Measurements from ENCODE around the gene NELL1.

Gene NELL1

DNA sequence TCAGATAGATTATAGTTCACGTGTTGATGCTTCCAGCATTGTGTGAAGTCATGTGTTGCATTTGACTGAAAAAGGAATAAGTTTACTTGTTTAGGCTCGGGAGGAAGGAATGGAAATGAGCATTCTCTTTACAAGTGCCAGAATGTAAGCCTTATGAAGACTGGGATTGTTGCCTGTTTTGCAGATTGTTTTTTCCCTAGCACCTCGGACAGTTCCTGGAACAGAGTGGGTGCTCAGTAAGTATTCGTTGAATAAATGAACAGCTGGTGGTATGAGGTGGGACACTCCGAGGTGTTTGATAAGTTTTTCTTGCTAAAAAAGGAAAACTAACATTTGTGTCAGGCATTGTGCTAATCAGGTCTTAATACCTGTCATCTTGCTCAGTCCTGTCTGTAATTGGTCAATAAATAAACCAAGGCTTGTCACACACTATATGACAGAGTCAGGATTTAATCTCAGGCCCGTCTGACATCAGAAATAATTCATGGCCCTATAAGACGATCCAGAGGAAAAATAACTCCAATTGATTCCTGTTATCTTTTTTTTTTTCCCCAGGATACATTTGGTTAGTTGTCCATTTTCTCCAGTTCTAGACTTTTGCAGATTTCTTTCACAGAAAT lies 304.7 kb downstream of the NELL1 start:
- no peak for DNase-seq (ENCODE audit: low read depth)

GRCh38 chr11:20980736-20981135 lies 311.4 kb downstream of the NELL1 start:
- DNase-seq (ENCODE audit: low read depth) = no peak

GRCh38 chr11:20990447-20990846 lies 321.1 kb downstream of the NELL1 start:
- no peak for DNase-seq (ENCODE audit: low read depth)

DNA sequence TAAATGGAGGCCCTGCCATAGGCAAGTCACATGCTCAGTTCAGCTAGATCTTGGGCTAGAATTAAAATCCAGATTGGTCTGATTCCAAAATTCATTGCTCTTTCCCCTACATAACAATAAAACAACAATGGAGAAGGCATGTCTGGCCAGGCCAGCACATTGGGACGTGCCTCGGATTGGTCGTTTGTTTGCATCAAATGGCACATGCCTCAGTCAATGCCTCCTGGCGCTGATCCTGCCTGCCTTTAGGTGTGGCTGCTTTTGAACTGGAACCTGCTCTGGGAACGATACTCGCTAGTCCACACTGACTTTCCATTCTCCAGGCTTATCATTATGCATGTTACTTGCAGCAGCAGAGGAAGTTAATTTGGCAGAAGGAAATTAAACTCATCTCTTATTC lies 322.1 kb downstream of the NELL1 start:
- no peak for DNase-seq (ENCODE audit: low read depth)

DNA sequence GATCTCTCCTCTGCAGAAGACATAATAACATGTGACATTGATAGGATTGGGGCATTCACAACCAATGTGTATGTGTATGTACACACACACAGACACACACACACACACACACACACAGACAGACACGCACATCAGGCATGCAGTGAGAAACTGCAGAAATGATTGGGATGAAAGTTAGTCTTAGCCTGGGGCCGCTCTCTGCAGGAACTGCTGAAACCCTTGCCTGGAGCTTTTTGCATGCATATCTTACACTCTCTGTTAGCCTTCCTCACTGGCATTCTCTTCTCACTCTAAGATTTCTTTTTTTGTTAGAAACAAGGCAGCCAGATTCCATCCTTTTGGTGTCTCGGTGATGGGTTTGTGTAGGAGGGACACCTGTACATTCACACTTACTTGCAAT lies 337.9 kb downstream of the NELL1 start:
- no peak for DNase-seq (ENCODE audit: low read depth)

GRCh38 chr11:21018248-21018647 lies 348.9 kb downstream of the NELL1 start:
- no peak for DNase-seq (ENCODE audit: low read depth)

- no peak for DNase-seq (ENCODE audit: low read depth)
Observed at GRCh38 chr11:21026685-21027084, 357.3 kb downstream of the NELL1 start.

DNA sequence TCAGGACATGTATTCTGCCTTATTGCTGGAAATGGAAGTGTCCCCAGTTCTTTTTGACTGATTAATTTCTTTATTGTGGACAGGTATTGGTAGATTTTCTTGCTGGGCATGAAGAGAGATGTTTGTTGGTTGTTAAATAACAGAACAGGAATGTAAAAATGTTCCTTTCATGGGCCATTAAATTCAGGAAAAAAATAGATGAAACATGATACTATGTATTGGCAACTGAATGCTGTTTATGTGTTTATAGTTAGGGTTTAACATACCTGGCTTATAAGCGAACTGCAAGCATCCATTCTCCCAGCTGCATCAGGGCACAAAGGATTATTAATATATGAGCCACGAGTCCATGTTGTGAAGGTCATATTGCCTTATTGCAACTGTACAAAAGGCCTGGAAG lies 368.5 kb downstream of the NELL1 start:
- DNase-seq (ENCODE audit: low read depth) = no peak

- DNase-seq (ENCODE audit: low read depth) = no peak
Observed at GRCh38 chr11:21038801-21039200, 369.4 kb downstream of the NELL1 start.

DNA sequence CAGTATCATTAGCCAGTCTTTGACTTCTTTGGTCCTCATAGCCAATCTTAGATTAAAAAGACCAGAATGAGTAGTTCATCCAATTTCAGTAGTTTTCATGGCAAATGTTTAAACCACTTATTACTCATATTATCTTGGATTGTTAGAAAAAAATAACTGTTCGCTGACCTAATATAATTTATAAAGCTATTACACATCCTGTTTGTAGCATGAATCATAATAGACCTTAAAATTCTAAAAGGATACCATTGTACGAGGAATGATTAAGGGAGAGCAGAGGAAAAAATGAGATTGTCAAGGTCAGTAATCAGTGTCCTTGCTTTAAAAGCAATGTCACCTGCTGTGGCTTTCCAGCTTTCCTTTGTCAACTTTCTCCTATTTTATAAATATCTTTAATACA lies 371.2 kb downstream of the NELL1 start:
- no peak for DNase-seq (ENCODE audit: low read depth)

DNA sequence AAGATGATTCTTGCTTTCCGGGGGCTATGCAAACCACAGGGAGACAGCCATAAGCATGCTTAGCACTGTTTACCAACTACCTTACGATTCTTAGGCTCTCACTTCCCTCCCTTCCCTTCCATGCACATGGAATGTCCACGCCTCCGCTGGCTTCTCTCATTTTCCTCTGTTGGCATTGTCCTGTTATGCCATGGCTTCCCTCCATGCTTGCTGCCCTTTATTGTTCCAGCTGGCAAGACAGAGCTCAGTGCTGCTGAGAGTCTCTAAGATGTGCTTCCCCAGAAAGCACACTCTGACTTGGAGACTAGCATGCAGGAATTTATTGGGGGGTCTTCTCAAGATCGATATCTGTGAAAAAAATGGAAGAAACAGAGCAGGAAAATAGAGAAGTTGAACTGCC lies 379.2 kb downstream of the NELL1 start:
- DNase-seq (ENCODE audit: low read depth) = no peak

DNA sequence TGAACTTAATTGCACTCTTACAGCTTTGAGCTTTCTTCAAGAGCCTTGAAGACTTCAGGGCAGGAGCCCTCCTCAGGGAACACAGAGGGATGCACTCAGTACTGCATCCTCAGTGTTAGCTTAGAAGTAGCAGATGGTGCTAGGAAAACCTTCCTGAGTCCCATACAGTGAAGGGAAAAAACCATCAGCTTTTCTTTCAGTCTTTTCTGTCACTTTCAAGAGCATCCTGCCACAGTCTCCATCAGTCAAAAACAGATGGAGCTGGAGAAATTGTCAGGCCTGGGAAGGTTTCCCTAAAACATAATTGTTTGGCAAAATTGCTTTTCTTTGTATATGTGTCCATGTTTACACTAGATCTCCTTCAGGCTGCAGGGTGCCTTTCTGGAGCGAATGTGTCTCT lies 384.1 kb downstream of the NELL1 start:
- DNase-seq (ENCODE audit: low read depth) = no peak

DNA sequence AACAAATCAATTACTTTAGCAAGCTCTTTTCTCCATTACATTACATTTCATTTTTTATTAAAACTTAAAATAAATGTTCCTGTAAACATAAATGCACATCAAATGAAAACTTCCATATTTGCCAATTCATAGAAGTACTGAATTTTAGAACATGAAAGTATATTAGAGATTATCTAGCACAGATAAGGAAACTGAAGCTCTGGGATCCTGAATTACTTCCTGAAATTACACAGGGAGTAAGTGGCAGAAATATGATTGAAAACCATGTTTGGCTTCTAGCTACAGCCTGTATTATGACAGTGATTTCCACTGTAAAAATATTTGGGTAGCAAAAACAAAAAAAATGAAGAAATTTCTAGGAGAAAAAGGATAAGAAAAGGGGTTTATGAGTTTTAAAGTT lies 387.3 kb downstream of the NELL1 start:
- no peak for DNase-seq (ENCODE audit: low read depth)

- DNase-seq (ENCODE audit: low read depth) = no peak
Observed at GRCh38 chr11:21059879-21060278, 390.5 kb downstream of the NELL1 start.

- DNase-seq (ENCODE audit: low read depth) = no peak
Observed at GRCh38 chr11:21066030-21066429, 396.6 kb downstream of the NELL1 start.

DNA sequence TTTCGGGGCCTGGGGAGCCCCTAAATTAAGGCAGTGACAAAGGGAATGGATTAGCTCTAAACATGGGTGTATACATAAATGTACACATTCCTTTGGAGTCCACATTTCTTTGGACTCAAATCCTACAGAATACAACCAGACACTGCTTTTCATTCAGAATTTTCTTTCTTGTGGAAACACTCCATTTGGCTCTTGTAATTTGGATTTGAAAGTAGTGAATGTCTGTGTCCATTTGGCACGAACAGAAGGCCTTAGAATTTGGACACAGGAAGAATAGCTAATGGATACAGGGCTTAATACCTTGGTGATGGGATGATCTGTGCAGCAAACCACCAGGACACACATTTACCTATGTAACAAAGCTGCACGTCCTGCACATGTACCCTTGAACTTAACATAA lies 399.5 kb downstream of the NELL1 start:
- DNase-seq (ENCODE audit: low read depth) = no peak

- DNase-seq (ENCODE audit: low read depth) = no peak
Observed at GRCh38 chr11:21069909-21070308, 400.5 kb downstream of the NELL1 start.

GRCh38 chr11:21072558-21072957 lies 403.2 kb downstream of the NELL1 start:
- no peak for DNase-seq (ENCODE audit: low read depth)

DNA sequence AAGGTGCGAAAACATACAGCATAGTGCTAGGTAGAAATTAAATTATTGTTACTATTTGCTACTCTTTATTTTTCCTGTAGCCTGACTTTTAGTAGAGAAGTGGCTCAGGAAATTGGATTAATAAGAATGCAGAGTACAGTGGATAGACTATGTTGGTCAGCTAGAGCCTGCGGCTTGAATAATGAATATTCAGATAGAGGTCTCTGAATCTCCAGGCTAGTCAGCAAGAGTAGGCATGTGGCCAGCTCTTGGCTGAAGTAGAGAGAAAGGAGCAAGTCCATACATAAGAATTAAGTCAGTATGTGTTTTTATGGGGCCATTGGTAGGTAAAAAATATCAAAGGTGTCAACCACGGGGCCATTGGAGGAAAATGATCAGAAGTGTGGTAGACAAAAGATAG lies 413.5 kb downstream of the NELL1 start:
- no peak for DNase-seq (ENCODE audit: low read depth)

GRCh38 chr11:21088930-21089329 lies 419.5 kb downstream of the NELL1 start:
- DNase-seq (ENCODE audit: low read depth) = no peak

DNA sequence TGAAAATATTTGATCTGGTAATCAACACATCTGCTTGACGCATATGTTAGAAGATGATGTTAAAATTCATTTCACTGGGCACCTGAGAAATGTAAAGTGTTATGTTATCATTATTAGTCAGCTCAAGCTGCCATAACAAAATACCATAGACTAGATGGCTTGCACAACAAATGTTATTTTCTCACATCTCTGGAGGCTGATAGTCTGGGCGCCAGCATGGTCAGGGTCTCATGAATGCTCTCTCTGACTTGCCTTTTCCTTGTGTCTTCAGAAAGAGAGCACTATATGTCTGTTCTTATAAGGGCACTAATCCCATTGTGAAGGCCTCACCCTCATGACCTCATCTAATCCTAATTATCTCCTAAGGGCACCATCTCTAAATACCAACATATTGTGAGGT lies 435.3 kb downstream of the NELL1 start:
- DNase-seq (ENCODE audit: low read depth) = no peak

DNA sequence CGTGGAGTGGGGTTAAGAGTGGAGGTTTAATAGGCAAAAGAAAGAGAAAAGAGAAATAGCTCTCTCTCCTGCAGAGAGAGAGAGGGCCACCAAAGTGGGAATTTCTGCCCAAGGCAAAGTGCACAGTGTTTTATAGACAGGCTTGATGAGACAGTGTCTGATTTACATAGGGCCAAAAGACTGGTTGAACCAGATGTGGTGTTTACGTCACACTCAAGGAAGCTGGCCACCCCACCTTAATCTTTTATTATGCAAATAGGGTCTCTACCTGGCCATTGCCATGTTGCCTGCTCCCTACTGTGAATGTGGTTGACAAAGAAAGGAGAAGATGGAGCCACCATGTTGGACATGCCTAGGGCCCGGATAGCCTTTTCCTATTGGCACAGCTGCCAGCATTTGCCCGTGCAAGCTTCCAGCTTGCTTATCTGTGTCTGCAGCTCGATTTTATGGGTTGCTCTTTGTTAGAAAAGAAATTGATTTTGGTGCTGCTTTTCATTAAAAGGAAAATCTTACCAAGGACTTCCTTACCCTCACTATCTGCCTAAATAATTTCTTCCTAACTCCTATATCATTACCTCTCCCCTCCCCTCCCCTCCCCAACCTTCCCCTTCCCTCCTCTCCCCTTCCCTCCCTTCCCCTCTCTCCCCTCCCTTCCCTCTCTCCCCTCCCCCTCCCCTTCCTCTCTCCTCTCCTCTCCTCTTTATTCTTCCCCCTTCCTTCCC lies 436.0 kb downstream of the NELL1 start:
- DNase-seq (ENCODE audit: low read depth) = no peak

DNA sequence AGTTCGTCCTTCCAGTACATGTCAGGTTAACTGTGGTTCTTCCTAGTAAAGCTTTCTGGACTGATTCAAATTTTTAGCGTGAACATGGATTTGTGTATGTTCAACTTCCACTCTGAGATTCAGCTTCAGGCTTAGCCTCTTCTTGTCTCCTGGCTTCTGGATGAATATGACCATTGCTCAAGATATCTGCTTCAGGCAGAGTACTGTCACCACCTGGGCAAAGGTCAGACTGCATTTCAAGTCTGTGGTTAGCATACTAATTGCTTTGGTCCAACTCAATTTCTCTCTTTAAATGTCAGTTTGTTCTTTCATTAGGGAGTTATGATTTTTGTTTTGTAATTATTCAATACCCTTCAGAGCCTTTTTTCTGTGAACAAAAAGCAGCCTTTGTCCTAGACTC lies 440.0 kb downstream of the NELL1 start:
- DNase-seq (ENCODE audit: low read depth) = no peak

GRCh38 chr11:21110415-21110814 lies 441.0 kb downstream of the NELL1 start:
- DNase-seq (ENCODE audit: low read depth) = no peak

Measured in activated T-cell treated with anti-CD3 and anti-CD28 coated beads for 24 hours (primary cell).